Gastroesophageal sphincter (tissue), 4 donors: ENCODE results near the gene SDK2. TPM values are rescaled to one million over a fixed set of nuclear protein-coding genes. Genes with fewer than 3 reads are reported as not detected.

Experiments
- ATAC-seq: fragments of 150-250 bp; one replicate; pipeline ENCODE4 v1.9.1; 2016; ENCODE audit warnings: mild to moderate bottlenecking, moderate library complexity
- H3K27ac ChIP-seq, 4 donors: fragments of 200-600 bp; sonication (generic) in 3 of 4; 1 replicate in 3 of 4; 2 replicates in 1 of 4; pipeline ENCODE4 v1.5.1; 2016 to 2019
- H3K27me3 ChIP-seq: fragments of 200-600 bp; sonication (generic); one replicate; pipeline ENCODE4 v1.5.1; 2019
- H3K36me3 ChIP-seq, 2 donors: fragments of 200-600 bp; sonication (generic); one replicate each; pipeline ENCODE4 v1.5.1; 2019; ENCODE audit warnings: control low read depth in 1 of 2
- H3K4me1 ChIP-seq, 3 donors: fragments of 200-600 bp; sonication (generic); 1 replicate in 2 of 3; 2 replicates in 1 of 3; pipeline ENCODE4 v1.5.1; 2016 to 2019; ENCODE audit warnings: control low read depth in 2 of 3
- H3K4me3 ChIP-seq, 2 donors: fragments of 200-600 bp; sonication (generic); one replicate each; pipeline ENCODE4 v1.5.1; 2019; ENCODE audit warnings: mild to moderate bottlenecking in 1 of 2, moderate library complexity in 1 of 2
- H3K9me3 ChIP-seq, 3 donors: fragments of 200-600 bp; sonication (generic); one replicate each; pipeline ENCODE4 v1.5.1; 2017 to 2019; ENCODE audit warnings: control low read depth in 2 of 3
- CTCF ChIP-seq, 4 experiments: fragments of 200-600 bp in 2 of 4; fragments of 450-650 bp in 2 of 4; sonication (generic) in 1 of 4; IDR thresholded peaks; one replicate each; pipeline ENCODE4 v1.5.1; 2017 to 2019; ENCODE audit warnings: antibody characterized with exemption in 4 of 4, mild to moderate bottlenecking in 2 of 4, moderate library complexity in 2 of 4
- EP300 ChIP-seq: sonication (generic); formaldehyde crosslinking; IDR thresholded peaks from one replicate; pipeline ENCODE4 v1.6.1; 2017; ENCODE audit warnings: antibody characterized with exemption, mild to moderate bottlenecking
- POLR2A ChIP-seq, 2 donors: fragments of 450-650 bp; IDR thresholded peaks; one replicate each; pipeline ENCODE4 v1.6.1; 2017; ENCODE audit warnings: antibody characterized with exemption in 2 of 2, mild to moderate bottlenecking in 2 of 2, moderate library complexity in 1 of 2
- POLR2AphosphoS5 ChIP-seq: sonication (generic); formaldehyde crosslinking; IDR thresholded peaks from one replicate; pipeline ENCODE4 v1.6.1; 2017; ENCODE audit warnings: antibody characterized with exemption
- WGBS, 2 donors: methylation state at CpG; one replicate each; pipeline ENCODE4 v1.1.5; 2018; ENCODE audit warnings: low coverage in 1 of 2; 5-methylcytosine and 5-hydroxymethylcytosine counted together
- total RNA-seq, 4 donors: library from RNA; depleted of rRNA; stranded (reverse); fragments of >200 nt; gene quantifications; one replicate each; pipeline ENCODE4 v1.1.0, GENCODE V29; 2016

Gene SDK2
- total RNA-seq, 4 donors from 2014 or later, result 0.31 to 2.0 (median 0.78) TPM

GRCh38 chr17:73508931-73509605 lies 135.2 kb downstream of the SDK2 start:
- Histone ChIP-seq H3K9me3 (no peaks in the 10 kb centered on the region), H3K27me3 (peaks cover 34% of the 10 kb centered on the region), H3K4me1 (no peaks in the 10 kb centered on the region), H3K27ac (no peak overlapping the region), H3K36me3 (no peaks in the 10 kb centered on the region), H3K4me3 (no peak overlapping the region)
- TF ChIP-seq EP300 (no peak), POLR2A (IDR thresholded peaks at IDR 0.05) (no peak), CTCF (IDR thresholded peaks at IDR 0.05) (no peak), POLR2AphosphoS5 (no peak)
- WGBS, 2 donors, result 65% methylated on average over 4 of the region's 17 CpGs; no CpG with 5 or more reads in 1 of the 2 donors
- ATAC-seq, result no peak

- Histone ChIP-seq H3K4me1 (no peaks in the 10 kb centered on the region), H3K27me3 (peaks cover 34% of the 10 kb centered on the region), H3K27ac (no peak overlapping the region), H3K9me3 (no peaks in the 10 kb centered on the region), H3K4me3 (no peak overlapping the region), H3K36me3 (no peaks in the 10 kb centered on the region)
- TF ChIP-seq EP300 (no peak), POLR2AphosphoS5 (no peak), POLR2A (IDR thresholded peaks at IDR 0.05) (no peak), CTCF (IDR thresholded peaks at IDR 0.05) (no peak)
- no peak for ATAC-seq
- WGBS, 2 donors, result 87 to 89% methylated on average over 4 to 5 of the region's 19 CpGs
Observed at GRCh38 chr17:73508057-73508930, 136.0 kb downstream of the SDK2 start.

- Histone ChIP-seq H3K27me3 (peaks cover 34% of the 10 kb centered on the region), H3K4me3 (no peak overlapping the region), H3K4me1 (no peaks in the 10 kb centered on the region), H3K9me3 (no peaks in the 10 kb centered on the region), H3K36me3 (no peaks in the 10 kb centered on the region), H3K27ac (no peak overlapping the region)
- 87% methylated on average over 3 of the region's 9 CpGs; no CpG with 5 or more reads in 1 of the 2 donors for WGBS, 2 donors
- TF ChIP-seq EP300 (no peak), CTCF (IDR thresholded peaks at IDR 0.05) (no peak), POLR2A (IDR thresholded peaks at IDR 0.05) (no peak), POLR2AphosphoS5 (no peak)
- ATAC-seq, result no peak
Observed at GRCh38 chr17:73506470-73507435, 137.5 kb downstream of the SDK2 start.

DNA sequence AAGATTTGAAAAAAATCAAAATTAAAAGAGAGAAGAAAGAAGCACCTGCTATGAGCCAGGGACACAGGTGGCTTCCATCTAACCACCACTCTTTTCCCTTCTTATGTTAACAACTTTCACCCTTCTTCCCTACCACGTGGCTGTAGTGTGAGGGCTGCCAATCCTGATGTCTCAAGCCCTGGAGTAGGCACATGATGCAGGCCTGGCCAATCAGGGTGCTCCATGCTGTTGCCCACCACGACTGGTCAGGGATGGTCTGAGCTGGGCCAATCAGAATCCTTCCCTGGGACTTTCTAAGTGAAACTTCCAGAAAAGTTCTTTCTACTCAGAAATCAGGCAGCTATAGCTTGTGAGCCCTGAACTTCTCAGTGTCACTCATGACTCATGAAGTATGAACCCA lies 140.7 kb downstream of the SDK2 start:
- no peak for ATAC-seq
- Histone ChIP-seq H3K27me3 (peaks cover 30% of the 10 kb centered on the region), H3K4me3 (no peak overlapping the region), H3K9me3 (no peaks in the 10 kb centered on the region), H3K4me1 (no peaks in the 10 kb centered on the region), H3K36me3 (no peaks in the 10 kb centered on the region), H3K27ac (no peak overlapping the region)
- WGBS, 2 donors, result 40 to 48% methylated on average over 2 of the region's 2 CpGs
- TF ChIP-seq CTCF (IDR thresholded peaks at IDR 0.05), result no peak
- no peak for TF ChIP-seq POLR2AphosphoS5
- no peak for TF ChIP-seq POLR2A (IDR thresholded peaks at IDR 0.05)
- no peak for TF ChIP-seq EP300
